HG02884 (cell line): ENCODE data around the gene FGFR3.

Experiments
- ATAC-seq: cut with Tn5 transposase; IDR thresholded peaks from one replicate; pipeline ENCODE4 v1.9.1; 2021; ENCODE audit warnings: mild to moderate bottlenecking, moderate library complexity; ENCODE audit not compliant: unreplicated experiment

Gene FGFR3

DNA sequence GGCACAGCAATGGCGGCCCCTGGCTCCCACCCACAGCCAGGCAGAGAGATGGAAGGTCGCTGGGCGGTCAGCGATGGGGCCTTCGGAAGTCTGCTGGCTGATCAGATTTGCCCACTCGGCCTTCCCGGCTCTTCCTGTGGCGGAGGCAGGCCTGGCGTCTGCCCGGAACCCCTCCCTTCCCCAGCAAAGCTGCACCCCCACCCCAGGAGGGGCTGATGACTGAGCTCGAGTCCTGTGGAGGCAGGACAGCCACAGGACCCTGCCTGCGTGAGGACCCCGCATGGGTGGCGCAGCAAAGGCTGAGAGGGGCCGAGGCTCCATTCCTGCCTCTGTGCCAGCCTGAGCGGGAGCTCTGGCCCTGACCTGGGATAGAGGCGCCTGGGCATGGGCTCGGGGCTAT lies 37.0 kb upstream of the FGFR3 start:
- no peak for ATAC-seq

DNA sequence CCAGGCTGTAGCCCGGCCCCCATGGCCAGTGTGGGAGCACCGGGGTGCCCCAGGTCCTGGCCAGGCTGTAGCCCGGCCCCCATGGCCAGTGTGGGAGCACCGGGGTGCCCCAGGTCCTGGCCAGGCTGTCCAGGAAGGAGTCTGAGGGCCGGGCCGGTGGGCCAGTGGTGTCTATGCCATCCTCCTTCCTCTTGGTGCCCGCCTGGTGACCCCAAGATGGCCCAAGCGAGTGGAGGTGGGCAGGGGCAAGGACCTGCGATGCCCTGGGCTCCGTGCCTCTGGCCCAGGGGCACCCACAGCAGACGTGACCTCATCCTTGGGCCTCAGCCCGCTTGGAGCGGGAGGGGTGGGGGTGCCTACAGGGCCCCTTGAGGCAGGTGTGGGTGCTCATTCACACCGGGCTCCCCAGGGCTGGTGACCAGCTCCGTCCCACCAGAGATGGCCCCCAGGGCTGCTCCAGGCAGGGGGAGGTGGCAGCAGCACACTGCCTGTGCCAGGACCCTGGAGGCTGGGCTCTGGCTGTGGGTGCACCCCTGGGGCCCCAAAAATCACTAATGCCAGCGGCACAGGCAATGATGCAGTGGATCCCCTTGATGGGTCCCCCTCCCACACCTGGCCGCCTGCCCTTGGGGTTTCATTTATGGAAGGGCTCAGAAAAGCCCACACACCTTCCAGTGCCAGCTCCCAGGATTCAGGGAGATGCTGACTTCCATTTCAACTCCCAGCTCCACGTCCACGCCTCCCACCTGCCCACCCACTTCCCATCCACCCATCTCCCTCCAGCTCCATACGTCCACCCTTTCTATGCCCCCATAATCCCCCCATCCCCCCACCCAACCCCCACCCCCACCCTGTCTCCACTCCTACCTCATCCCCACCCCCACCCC lies 36.0 kb upstream of the FGFR3 start:
- no peak for ATAC-seq

DNA sequence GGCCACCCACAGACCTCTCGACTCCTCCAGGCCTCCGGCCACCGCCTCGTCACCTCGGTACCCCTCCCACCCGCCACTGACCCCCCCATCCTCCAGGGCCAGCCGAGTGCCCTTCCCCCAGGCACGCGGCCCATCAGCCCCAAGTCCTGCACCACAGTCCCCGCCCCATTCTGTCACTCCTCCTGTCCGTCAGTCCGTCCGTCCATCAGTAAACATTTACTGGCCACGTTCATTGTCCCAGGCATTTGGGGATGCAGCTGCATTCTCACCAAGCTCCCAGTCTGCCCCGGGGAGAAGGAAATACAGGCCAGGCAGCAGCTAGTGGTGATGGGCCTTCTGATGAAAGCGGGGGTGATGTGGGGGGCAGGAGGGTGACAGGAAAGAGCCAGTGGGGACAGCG lies 35.3 kb upstream of the FGFR3 start:
- ATAC-seq = no peak

DNA sequence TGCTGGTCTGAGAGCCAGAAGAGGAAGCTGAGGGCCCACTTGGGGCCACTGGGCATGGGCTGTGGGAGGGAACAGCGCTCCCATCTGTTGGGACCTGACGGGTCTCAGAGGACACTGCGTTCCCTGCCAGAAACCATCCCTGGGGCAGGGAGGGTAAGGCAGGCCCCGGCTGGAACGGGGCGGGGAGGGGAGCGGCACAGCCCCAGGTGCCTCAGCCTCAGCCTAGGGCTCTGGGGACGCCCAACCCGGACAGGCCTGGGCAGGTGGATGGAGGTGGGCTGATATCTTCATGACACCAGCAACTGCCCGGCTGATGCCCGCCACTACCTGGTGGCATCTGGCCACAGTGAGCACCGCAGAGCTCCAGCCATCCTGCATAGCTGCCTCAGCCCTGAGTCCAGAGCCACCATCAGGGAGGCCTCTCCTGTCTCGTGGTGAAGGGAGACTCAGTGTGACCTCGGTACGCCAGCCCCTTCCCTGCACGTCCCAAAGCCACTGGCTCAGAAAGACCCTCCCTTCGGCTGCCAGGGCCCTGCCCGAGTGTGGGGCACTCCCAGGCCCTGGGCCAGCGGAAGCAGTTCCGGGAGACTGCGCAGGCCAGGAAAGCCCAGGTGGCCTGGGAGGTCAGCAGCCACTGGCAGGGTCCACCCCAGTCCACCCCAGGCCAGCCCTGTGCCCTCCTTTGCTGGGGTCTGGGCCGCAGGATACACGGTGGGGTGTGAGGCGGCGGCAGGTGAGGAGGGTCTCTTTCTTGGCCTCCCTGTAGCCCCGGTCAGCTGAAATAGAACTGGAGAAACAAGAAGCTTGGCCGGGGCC lies 34.6 kb upstream of the FGFR3 start:
- no peak for ATAC-seq

DNA sequence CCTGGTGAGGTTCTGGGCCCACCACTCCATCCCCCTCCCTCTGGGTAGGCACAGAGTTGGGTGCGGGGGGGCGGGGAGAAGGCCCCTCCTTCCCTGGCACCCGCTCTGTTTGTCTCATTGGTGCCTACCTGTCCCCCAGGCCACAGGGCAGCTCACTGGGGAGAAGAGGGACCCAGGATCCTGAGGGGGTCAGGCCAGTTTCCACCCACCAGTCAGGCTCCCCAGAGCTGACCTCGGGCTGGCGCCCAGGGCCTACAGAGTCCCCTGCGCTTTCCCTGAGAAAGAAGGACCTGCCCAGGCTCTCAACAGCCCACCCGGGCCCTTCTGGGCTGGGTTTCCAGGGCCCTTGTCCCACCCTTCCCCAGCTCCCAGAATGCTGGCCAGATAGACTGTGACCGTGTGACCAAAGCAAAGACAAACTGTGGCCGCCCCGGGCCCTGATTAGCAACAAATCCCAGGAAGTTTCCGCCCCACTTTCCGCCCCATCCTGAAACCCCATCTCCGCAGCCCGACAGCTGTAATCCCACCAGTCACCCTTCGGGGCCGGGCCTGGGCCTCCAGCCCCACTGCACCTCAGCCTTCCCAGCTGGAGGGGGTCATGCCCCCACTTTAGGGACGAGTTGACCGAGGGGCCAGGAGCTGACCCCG lies 33.8 kb upstream of the FGFR3 start:
- no peak for ATAC-seq

DNA sequence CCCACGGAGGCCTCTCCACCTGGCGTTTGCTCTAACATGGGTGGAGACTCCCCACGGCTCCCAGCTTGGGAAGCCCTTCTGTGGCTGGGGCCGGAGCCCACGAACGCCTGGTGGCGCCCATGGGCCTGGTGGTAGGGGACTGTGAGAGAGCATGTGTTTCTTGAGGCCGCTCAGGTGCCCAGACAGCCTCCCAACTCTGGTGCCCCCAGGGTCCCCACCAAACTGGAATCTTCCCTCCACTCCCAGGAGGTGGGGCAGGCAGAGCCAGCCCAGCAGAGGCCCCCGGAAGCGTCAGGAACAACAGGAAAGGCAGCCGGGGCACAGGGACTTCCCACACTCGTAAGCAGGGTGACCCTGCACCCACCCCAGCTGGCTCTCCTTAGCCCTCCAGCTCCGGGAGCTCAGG lies 33.3 kb upstream of the FGFR3 start:
- ATAC-seq = no peak

DNA sequence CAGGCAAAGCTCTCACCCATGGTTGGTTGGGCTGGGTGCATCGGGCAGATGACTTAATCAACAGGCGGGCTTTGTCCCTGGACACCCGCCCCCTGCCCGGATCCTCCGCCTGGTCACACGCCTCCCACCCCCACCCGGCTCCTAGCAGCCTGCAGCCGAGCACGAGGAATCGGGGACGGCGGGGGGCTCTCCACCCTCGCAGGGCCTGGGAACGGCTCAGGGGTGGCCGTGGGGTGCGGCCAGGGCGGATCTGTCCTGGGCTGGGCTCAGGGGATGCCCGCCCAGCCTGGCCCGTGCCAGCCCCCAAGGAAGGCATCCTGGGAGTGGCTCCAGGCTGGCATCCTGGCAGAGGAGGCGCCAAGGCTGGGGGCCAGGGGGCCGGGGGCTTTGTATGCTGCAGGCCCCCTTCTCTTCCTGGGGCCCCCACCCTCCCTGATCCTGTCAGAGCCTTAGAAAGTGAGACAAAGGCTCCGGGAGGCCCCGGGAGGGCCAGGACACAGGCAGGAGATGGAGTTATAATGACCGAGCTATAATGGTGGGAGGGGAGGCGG lies 32.5 kb upstream of the FGFR3 start:
- no peak for ATAC-seq

DNA sequence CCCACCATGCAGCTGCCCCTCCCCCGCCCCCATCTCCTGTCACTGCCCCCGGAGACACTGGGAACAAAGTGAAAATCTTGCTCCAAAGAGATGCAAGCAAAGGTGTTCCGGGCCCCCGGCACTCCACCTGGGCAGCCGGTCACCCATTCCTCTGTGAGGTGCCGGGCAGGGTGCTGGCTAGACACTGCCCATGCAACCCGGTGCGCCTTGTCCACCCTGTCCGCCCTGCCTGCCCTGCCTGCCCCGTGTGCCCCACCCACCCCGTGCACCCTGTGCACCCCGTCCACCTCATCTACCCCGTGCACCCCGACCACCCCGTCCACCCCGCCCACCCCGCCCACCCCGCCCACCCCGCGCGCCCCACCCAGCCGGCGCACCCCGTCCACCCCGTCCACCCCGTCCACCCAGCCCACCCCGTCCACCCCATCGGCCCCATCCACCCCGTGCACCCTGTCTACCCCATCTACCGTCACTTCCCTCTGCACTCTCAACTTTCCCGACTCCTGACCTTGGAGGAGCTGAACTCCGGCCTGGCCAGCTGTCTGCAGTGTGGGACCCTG lies 31.9 kb upstream of the FGFR3 start:
- no peak for ATAC-seq

DNA sequence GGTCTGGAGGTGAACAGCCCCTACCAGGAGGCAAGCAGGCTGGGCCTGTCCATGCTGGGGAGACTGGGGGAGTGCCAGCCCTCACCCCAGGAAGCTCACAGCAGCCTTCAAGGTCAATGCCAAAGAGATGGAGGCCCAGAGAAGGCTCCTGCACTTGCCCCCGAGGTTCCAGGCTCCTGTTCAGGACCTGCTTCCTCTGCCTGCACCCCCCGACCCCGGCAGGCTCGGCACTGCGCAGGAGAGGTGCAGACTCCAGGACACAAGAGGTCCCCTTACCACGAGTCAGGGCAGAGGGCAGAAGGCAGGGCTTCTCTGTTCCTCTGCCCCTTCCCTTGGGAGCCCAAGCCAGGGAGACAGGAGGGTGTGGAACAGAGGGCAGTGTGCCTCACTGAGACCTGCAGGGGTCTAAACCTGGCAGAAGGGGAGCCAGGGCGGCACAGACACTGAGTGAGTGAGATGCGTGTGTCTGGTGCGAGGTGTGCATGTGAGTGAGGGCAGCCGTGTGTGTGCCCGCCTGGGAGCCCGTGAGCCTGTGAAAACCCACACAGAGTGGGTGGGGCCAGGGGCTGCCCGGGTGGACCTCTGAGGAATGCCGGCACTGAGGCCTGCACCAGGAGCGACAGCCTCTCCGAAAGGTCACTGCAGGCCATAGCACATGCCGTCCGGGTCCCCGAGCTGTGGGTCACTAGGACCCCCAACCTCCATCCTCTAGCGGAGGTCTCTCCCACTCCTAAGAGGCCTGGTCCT lies 30.7 kb upstream of the FGFR3 start:
- ATAC-seq = no peak

DNA sequence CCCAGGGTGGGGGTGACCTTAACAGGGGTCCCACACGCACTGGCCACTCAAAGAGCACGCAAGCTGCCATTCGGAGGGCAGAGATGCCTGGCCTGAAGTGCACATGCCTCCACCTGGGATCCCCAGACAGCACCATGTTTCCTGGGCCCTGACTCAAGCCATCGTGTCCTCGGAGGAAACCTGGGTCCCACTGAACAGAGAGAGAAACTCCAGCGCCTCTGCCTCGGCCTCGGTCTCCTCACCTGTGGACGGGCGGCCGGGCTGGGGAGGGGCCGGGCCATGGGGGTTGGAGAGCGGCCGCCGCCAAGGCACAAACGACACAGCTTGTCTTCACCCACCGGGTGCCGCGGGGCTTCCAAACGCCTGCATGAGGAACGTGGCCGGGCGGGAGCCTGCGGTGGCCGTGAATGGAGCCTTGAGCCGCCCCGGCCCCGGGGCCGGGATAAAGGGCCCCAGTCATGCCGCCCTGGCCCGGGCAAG lies 30.0 kb upstream of the FGFR3 start:
- ATAC-seq = no peak

DNA sequence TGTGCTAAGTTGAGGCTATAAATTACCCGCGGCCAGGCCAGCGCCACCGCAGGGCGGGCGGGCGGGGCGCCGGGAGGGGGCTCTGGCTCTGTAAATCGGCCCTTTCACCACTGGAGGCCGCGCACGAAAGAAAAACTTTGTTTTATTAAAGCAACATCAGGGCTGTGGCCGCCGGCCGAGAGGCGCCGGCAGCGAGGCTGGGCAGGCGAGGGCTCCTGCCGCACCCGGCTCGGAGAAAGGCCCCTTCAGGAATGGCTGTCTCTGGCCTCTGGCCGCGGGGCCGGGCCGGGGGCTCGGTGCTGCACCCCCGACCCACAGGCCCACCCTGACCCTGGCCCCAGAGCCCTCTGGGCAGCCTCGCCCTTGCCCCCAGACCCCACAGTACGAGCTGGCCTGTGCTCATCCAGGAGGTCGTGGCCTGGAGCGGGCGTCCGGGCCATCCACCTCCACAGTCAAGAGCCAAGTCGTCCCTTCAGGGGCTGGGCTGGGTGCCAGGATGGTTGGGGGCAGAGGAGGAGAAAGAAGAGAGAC lies 29.5 kb upstream of the FGFR3 start:
- ATAC-seq = no peak

DNA sequence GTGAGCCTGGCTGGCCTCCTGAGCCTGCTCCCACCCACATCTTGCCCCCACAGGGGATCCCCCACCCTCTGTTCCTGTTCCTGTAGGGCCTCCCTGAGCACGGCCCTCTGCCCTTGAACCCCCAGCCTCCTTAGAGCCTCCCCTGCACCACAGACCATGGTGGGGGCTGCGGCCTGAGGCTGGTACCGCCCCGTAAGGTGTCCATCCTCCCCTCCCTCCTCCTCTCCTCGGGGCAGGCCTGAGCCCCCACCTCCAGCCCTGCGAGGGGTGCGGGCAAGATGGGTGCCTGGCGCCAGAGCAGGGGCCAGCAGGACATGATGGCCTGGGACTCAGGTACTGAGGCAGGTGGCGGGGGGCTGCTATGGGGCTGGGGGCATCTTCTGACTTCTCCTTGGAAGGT lies 28.4 kb upstream of the FGFR3 start:
- no peak for ATAC-seq

DNA sequence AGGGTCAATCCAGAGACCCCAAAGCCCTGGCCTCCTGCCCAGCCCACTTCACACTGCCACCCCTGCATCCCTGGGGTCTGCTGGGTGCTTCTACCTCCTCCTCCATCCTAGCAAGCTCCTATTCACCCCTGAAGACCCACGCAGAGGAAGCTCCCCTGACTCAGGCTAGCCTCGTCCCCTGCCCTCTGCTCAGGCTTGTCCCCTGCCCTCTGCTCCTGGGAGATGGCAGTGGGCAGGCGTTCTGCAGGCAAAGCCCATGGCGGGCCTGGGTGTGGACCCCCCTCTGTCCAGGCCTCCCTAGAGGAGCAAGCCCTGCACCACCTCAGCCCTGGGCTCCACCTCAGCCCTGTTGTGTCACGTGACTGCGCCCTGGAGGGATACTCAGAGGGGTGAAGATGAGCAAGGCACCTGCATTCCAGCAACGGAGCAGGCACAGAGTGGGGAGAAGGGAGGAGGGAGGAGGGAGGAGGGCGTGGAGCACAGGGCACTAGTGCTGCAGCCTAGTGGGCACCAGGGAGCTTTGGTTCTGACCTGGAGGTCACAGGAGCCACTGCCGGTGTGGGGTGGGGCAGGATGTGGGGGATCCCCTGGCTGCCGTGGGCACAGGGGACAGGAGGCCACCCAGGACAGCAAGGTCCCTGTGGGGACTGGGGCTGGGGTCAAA lies 27.6 kb upstream of the FGFR3 start:
- ATAC-seq = no peak

DNA sequence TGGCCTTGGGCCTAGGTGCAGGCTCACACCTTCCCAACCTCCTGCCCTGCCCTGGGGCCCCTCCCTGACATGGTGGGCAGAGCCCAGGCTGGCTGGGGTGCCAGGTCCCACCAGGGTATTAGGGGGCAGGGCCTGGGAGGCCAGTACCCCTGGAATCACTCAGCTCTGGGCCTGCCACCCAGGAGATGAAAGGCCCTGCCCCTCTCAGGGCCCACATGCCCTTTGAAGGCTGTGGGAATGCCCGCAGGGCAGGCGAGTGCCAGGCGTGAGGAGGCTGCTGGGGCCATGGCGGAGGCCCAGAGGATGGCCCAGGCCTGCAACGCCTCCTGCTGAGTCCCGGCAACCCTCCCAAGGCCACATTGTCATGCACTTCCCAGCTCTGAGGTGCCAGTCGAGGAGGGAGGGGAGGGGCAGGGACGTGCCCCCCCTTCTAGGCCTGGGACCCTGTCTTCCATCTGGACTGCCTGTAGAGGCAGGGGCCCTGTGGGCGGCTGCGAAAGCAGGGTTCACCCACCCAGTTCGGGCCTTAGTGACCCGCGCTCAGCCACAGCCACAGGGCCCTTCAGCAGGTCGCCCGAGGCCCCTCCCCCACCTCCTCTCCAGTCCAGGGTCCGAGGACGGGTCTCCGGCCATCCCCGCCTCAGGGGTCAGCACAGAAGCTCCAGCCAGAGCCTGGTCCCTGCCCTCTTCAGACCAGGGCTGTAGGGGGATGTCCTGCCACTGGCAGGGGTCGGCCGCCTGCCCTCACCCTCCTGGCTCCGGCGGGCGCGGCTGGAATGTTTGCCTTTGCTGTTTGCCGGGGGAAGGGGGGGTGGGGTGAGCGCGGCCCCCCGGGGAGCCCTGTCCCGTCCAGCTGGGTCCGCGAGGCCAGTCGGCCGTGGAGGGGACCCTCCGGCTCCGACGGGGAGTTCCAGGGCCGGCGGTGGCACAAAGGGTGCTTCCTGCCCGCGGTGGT lies 26.7 kb upstream of the FGFR3 start:
- ATAC-seq = no peak

DNA sequence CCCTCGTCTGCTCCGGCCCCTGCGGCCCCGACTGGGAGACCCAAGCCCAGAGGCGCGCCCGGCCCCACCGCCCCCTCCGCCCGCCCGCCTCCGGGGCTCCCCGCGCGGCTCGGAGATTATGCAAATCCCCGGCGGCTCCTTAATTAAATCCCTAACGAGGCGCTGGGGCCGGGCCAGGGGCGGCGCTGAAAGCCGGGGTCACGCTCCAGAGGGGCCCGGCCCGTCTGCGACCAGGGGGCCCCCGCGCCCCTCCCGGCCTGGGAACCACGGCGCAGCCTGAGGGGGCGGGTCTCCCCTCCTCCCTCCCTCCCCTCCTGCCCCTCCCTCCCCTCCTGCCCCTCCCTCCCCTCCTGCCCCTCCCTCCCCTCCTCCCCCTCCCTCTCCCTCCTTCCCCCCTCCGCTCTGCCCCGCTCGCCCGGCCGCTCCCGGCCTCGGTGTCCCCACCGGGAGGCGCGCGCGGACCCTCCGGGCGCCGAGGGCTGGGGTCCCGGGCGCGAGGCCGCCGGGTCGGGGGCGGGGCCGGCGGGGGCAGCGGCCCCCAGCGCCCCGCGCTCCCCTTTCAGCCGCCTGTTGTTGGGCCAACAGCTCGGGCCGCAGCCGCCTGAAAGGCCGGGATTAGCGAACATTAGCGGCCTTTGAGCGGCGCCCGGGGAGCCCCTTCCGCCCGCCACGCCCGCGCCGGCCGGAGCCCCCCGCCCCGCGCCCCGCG lies 25.9 kb upstream of the FGFR3 start:
- no peak for ATAC-seq

DNA sequence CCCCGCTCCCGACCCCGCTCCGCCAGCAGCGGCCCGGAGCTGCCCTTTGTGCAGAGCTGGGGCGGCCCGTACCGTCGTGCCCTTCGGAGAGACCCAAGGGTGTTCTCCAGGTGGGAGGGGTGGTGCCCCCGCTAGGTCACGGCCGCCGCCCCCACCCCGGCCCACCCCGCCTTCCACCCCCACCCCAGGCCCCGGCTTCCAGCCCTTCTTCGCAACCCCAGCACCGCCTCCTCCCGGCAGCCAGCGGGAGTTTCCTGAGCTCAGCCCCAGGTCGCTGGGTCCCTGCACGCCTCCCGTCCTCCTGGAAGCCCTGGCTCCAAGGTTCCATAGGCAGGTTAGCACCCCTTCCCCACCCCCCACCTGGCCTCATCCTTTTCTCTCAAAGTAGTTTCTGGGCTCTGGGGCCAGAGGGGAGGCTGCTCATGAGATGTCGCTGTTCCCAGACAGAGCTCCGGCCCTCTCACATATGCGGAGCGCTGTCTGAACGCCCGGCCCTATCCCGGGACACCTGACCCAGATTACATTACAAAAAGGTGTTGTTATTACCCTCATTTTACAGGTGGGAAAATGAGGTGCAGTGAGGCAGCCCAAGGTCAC lies 25.2 kb upstream of the FGFR3 start:
- no peak for ATAC-seq

DNA sequence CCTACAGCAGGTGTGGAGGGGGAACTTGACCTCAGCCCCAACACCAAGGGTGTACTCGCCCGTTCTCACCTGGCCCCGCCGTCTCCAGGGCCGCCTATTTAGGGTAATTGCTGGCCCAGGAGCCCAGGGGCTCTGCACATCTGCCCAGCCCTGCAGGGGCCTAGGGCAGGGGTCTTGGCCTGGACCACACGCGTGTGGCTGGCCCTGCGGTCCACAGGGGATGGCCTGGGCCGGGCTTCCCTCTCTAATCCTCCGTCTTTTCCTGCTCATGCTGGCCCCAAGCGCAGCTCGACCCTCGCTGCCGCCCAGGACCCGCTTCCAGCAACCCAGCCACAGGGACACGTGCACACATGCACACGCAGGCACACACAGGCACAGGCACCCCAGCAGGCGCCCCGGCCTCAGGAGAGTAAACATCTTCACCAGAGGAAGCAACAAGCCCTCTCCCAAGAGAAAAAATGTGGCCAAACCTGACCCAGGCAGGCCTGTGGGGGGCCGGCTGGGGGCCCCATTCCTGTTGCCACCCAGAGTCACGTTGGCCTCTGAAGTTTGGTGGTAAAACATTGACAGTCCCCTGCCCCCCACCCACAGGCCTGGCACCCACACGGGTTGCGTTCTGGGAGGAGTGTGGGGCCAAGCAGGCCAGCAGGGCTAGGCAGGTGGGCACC lies 24.6 kb upstream of the FGFR3 start:
- no peak for ATAC-seq
